ENCODE results near the gene DKK3. TPM values are rescaled to one million over a fixed set of nuclear protein-coding genes. Genes with fewer than 3 reads are reported as not detected.

DKK3 gene
- polyA plus RNA-seq, 1 donor from 2014 or later, result 43.6 TPM

- TF ChIP-seq TAF1 (IDR thresholded peaks at IDR 0.05; ENCODE audit: low read depth), result no peak
- no peak for TF ChIP-seq RAD21 (conservative IDR thresholded peaks at IDR 0.05)
- TF ChIP-seq MXI1 (conservative IDR thresholded peaks at IDR 0.05; ENCODE audit: poor library complexity, severe bottlenecking), result no peak
- TF ChIP-seq SMC3 (conservative IDR thresholded peaks at IDR 0.05; ENCODE audit: poor library complexity), result no peak
- TF ChIP-seq EP300 (conservative IDR thresholded peaks at IDR 0.05; ENCODE audit: poor library complexity, severe bottlenecking), result no peak
- TF ChIP-seq CTCF (IDR thresholded peaks at IDR 0.05; ENCODE audit: poor library complexity, severe bottlenecking), result no peak
- TF ChIP-seq EZH2 (IDR thresholded peaks at IDR 0.05; ENCODE audit: borderline replicate concordance, insufficient read depth, low read length, poor library complexity, severe bottlenecking), result no peak
- no peak for TF ChIP-seq REST (IDR thresholded peaks at IDR 0.05; ENCODE audit: borderline replicate concordance)
- TF ChIP-seq POLR2AphosphoS5 (IDR thresholded peaks at IDR 0.05), result no peak
- no peaks in the 10 kb centered on the region for H3K9me2 ChIP-seq (ENCODE audit: insufficient read depth, low read length)
- no peaks in the 10 kb centered on the region for H3K9me3 ChIP-seq (ENCODE audit: low read length)
- no peak overlapping the region for H3K4me3 ChIP-seq (ENCODE audit: low read length)
- no peaks in the 10 kb centered on the region for H3K27me3 ChIP-seq (ENCODE audit: insufficient read depth, low read depth, low read length)
- H4K20me1 ChIP-seq (ENCODE audit: insufficient read depth), result no peaks in the 10 kb centered on the region
- no peak overlapping the region for H3K4me2 ChIP-seq (ENCODE audit: low read length)
- peaks cover 4% of the 10 kb centered on the region for H3K36me3 ChIP-seq (ENCODE audit: insufficient read depth, low read length)
- H3K79me2 ChIP-seq (replicated peaks; ENCODE audit: insufficient read depth, low read length), result no peaks in the 10 kb centered on the region
- no peak overlapping the region for H3K9ac ChIP-seq (ENCODE audit: low read length)
- no peak overlapping the region for H3K27ac ChIP-seq (ENCODE audit: low read length)
- no peaks in the 10 kb centered on the region for H3F3A ChIP-seq (ENCODE audit: insufficient read depth, low read length, poor library complexity, severe bottlenecking)
- no peak overlapping the region for H2AFZ ChIP-seq (ENCODE audit: low read depth, low read length)
Observed at GRCh38 chr11:11949482-11949881, 58.9 kb downstream of the DKK3 start.

GRCh38 chr11:11948242-11948947 lies 60.0 kb downstream of the DKK3 start:
- H2AFZ ChIP-seq (ENCODE audit: low read depth, low read length), result no peak overlapping the region
- no peak overlapping the region for H3K9ac ChIP-seq (ENCODE audit: low read length)
- no peak for TF ChIP-seq MXI1 (conservative IDR thresholded peaks at IDR 0.05; ENCODE audit: poor library complexity, severe bottlenecking)
- TF ChIP-seq SMC3 (conservative IDR thresholded peaks at IDR 0.05; ENCODE audit: poor library complexity), result no peak
- no peak for TF ChIP-seq TAF1 (IDR thresholded peaks at IDR 0.05; ENCODE audit: low read depth)
- no peak for TF ChIP-seq CTCF (IDR thresholded peaks at IDR 0.05; ENCODE audit: poor library complexity, severe bottlenecking)
- no peak for TF ChIP-seq EZH2 (IDR thresholded peaks at IDR 0.05; ENCODE audit: borderline replicate concordance, insufficient read depth, low read length, poor library complexity, severe bottlenecking)
- no peak for TF ChIP-seq EP300 (conservative IDR thresholded peaks at IDR 0.05; ENCODE audit: poor library complexity, severe bottlenecking)
- TF ChIP-seq RAD21 (conservative IDR thresholded peaks at IDR 0.05), result no peak
- no peak for TF ChIP-seq POLR2AphosphoS5 (IDR thresholded peaks at IDR 0.05)
- no peak for TF ChIP-seq REST (IDR thresholded peaks at IDR 0.05; ENCODE audit: borderline replicate concordance)
- no peak overlapping the region for H3K4me3 ChIP-seq (ENCODE audit: low read length)
- H4K20me1 ChIP-seq (ENCODE audit: insufficient read depth), result no peaks in the 10 kb centered on the region
- H3K79me2 ChIP-seq (replicated peaks; ENCODE audit: insufficient read depth, low read length), result no peaks in the 10 kb centered on the region
- no peaks in the 10 kb centered on the region for H3K9me2 ChIP-seq (ENCODE audit: insufficient read depth, low read length)
- H3K4me2 ChIP-seq (ENCODE audit: low read length), result no peak overlapping the region
- no peaks in the 10 kb centered on the region for H3K27me3 ChIP-seq (ENCODE audit: insufficient read depth, low read depth, low read length)
- H3F3A ChIP-seq (ENCODE audit: insufficient read depth, low read length, poor library complexity, severe bottlenecking), result no peaks in the 10 kb centered on the region
- H3K36me3 ChIP-seq (ENCODE audit: insufficient read depth, low read length), result peaks cover 4% of the 10 kb centered on the region
- H3K9me3 ChIP-seq (ENCODE audit: low read length), result no peaks in the 10 kb centered on the region
- H3K27ac ChIP-seq (ENCODE audit: low read length), result no peak overlapping the region

Data from neural cell (in vitro differentiated cells).